Aorta (tissue), 5 donors: ENCODE measurements around the gene POTEC. TPM values are rescaled to one million over a fixed set of nuclear protein-coding genes. Genes with fewer than 3 reads are reported as not detected.
"Not testable (repeated sequence)": the region's sequence is repeated elsewhere in the genome, so short reads cannot be mapped to it uniquely, and the experiment has no call there.

Experiments
- ATAC-seq: fragments of 200-7000 bp; cut with Tn5 transposase; one replicate; pipeline ENCODE4 v1.9.1; 2022; ENCODE audit warnings: moderate library complexity; ENCODE audit not compliant: low FRiP score
- DNase-seq, 2 donors: peaks; one replicate each; pipeline ENCODE4 v3.0.0-alpha.2; 2020
- H3K27ac ChIP-seq, 2 donors: one replicate each; pipeline ENCODE4 v1.5.1; 2013; ENCODE audit warnings: low read length in 2 of 2, mild to moderate bottlenecking in 2 of 2, moderate library complexity in 2 of 2, control low read depth in 1 of 2, inconsistent platforms in 1 of 2, low read depth in 1 of 2
- H3K27me3 ChIP-seq, 2 donors: one replicate each; pipeline ENCODE4 v1.6.1; 2013; ENCODE audit warnings: control low read depth in 1 of 2, low read length in 1 of 2, mild to moderate bottlenecking in 1 of 2, moderate library complexity in 1 of 2; ENCODE audit not compliant: insufficient read depth in 2 of 2, control insufficient read depth in 1 of 2
- H3K36me3 ChIP-seq, 2 donors: one replicate each; pipeline ENCODE4 v1.6.1; 2013; ENCODE audit warnings: control low read depth in 1 of 2, low read length in 1 of 2, mild to moderate bottlenecking in 1 of 2; ENCODE audit not compliant: insufficient read depth in 2 of 2, control insufficient read depth in 1 of 2
- H3K4me1 ChIP-seq, 2 donors: one replicate each; pipeline ENCODE4 v1.6.1; 2013; ENCODE audit warnings: low read length in 2 of 2, control low read depth in 1 of 2, mild to moderate bottlenecking in 1 of 2, moderate library complexity in 1 of 2; ENCODE audit not compliant: insufficient read depth in 2 of 2, control insufficient read depth in 1 of 2
- H3K4me3 ChIP-seq, 2 donors: one replicate each; pipeline ENCODE4 v1.5.1; 2013; ENCODE audit warnings: low read length in 2 of 2, control low read depth in 1 of 2, mild to moderate bottlenecking in 1 of 2
- H3K9me3 ChIP-seq: one replicate; pipeline ENCODE4 v1.6.1; 2013; ENCODE audit warnings: mild to moderate bottlenecking, low read length; ENCODE audit not compliant: control insufficient read depth
- WGBS, 2 donors: extraction: QIAGEN DNeasy Blood & Tissue Kit; methylation state at CpG; one replicate each; pipeline ENCODE4 v1.1.7; 2013; 5-methylcytosine and 5-hydroxymethylcytosine counted together
- intact Hi-C, 2 donors: fragments of 100-400 bp; cut with DNase I; formaldehyde crosslinking; loops; one replicate each; pipeline versions ENCODE4 v1.14.2 to v1.15.0; 2022
- polyA plus RNA-seq, 2 donors: library from polyadenylated mRNA; stranded (reverse); fragments of 200-250 nt; gene quantifications; one replicate each; pipeline ENCODE4 v1.2.3, GENCODE V29; 2013
- total RNA-seq, 2 donors: library from RNA; stranded (reverse); fragmentation: NEBNext Ultra II Directional; extraction: Animal tissue kit (Norgen Biotek cat#: 25700); gene quantifications; one replicate each; pipeline ENCODE4 v1.2.1, GENCODE V29; 2021
- donor health status: healthy with polysubstance abuse.
- donor health status: Bipolar disorder and iron deficiency.
- donor health status: DM: no; HTN: no; CAD: no.
- donor health status: DM: no; HTN: no; CAD: no.
- donor health status: DM: yes; HTN: yes; CAD: no.

POTEC gene
- total and polyA plus RNA-seq, 4 donors, result not detected

DNA sequence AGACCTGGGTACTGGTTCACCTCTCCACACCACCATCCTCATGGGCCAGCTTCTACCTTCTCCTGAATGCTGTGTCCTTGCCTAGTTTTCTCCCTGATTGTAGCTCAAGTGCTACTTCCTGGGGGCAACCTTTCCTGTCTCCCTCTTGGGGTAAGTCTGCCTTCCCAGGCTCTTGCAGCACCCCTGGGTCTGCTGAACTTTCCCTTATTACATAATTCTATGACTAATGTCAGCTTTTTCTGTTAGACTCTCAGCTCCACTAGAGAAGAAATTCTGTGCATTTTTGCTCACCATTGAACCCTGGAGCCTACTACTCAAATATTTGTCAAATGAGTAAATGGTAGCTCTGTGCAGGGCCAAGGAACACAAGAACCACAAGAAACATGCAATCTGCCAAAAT lies 73.4 kb downstream of the POTEC start:
- H3K36me3 ChIP-seq, intact Hi-C loops, H3K9me3 ChIP-seq, H3K27ac ChIP-seq, DNase-seq, H3K4me1 ChIP-seq, H3K4me3 ChIP-seq, ATAC-seq, H3K27me3 ChIP-seq: not testable (repeated sequence)

DNA sequence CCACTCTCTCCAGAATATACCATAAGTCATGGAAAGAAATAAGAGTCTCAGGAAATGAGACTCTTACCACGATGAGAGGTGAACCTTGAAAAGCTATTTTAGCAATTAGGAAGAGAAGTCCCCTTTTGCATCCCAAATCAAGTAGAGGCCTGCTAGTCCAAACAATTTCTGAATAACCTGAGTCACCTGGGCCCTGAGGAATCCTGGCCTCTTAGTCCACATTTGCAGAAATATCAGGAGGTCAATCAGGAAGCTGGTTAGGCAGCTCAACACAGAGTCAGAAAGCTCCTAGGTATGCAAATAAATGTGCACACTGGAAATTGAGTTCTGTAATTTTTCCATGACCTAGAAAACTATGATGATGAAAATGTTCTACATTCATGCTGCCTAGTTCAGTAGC lies 77.4 kb downstream of the POTEC start:
- WGBS, 2 donors, result 66 to 71% methylated on average over 1 of the region's 1 CpG
- intact Hi-C loops, result not testable (repeated sequence)

More for the DNA sequence above, 77.4 kb downstream of the POTEC start:
- H3K27ac ChIP-seq, DNase-seq, H3K27me3 ChIP-seq, H3K4me3 ChIP-seq, H3K9me3 ChIP-seq, ATAC-seq, H3K4me1 ChIP-seq, H3K36me3 ChIP-seq: not testable (repeated sequence)

Other genes with a start within 250 kb of the POTEC start
- gene ANKRD30B, start 204.6 kb upstream of the POTEC start, total RNA-seq, result not detected
- gene ANKRD30B, start 204.6 kb upstream of the POTEC start, polyA plus RNA-seq, result not detected